HepG2 (cell line): ENCODE results near the gene STX4. TPM values are rescaled to one million over a fixed set of nuclear protein-coding genes. Genes with fewer than 3 reads are reported as not detected.

ENCODE experiments used
- ATAC-seq: fragments of 200-7000 bp; cut with Tn5 transposase; 3 replicates; pipeline ENCODE4 v1.9.1; 2020; ENCODE audit warnings: mild to moderate bottlenecking, moderate library complexity
- BruUV-seq: library from RNA; stranded (reverse); fragments of 400-500 nt; replicated peaks from 2 replicates; lab custom pipeline; 2021; lab: Mats Ljungman, UMichigan
- CTCF ChIA-PET: fragments of 300-600 bp; formaldehyde crosslinking; extraction: SDS; loops from one replicate; lab custom pipeline; 2021; ENCODE audit warnings: low total read pairs, inconsistent platforms, low intra/inter-chr PET ratio; lab: Yijun Ruan, JAX
- POLR2A ChIA-PET: fragments of 350-600 bp; sonication (Branson Sonifier 250); formaldehyde crosslinking; loops from one replicate; lab custom pipeline; 2020; ENCODE audit warnings: antibody characterized with exemption, inconsistent platforms; lab: Yijun Ruan, JAX
- DNase-seq: peaks from one replicate; pipeline ENCODE4 v3.0.0-alpha.2; 2015; ENCODE audit warnings: low spot score
- FAIRE-seq: peaks from 3 replicates; lab custom pipeline; 2011; peaks lifted over from hg19 to GRCh38; lab: Jason Lieb, UNC
- H2AFZ ChIP-seq: one replicate; pipeline ENCODE4 v1.6.1; 2011; ENCODE audit warnings: low read length, inconsistent platforms
- H3K27ac ChIP-seq: fragments of 300-600 bp; 3 replicates; pipeline ENCODE4 v1.8.0; 2011; ENCODE audit warnings: mixed run types, mild to moderate bottlenecking, mixed read lengths, low read length, inconsistent platforms; ENCODE audit not compliant: insufficient read depth; ENCODE audit errors: extremely low read length
- H3K27me3 ChIP-seq, 2 experiments: fragments of 200-600 bp in 1 of 2; 2 replicates in 1 of 2; 3 replicates in 1 of 2; pipeline versions ENCODE4 v1.6.0 to v1.8.0; 2011; ENCODE audit warnings: low read length in 2 of 2, mild to moderate bottlenecking in 2 of 2, moderate library complexity in 2 of 2, inconsistent platforms in 1 of 2; ENCODE audit not compliant: insufficient read depth in 2 of 2, control insufficient read depth in 1 of 2
- H3K36me3 ChIP-seq, 2 experiments: fragments of 200-600 bp in 1 of 2; replicated peaks in 1 of 2; 2 replicates in 1 of 2; 3 replicates in 1 of 2; pipeline versions ENCODE4 v1.5.1 to v1.8.0; 2011; ENCODE audit warnings: low read length in 2 of 2, inconsistent platforms in 1 of 2; ENCODE audit not compliant: insufficient read depth in 2 of 2, control insufficient read depth in 1 of 2
- H3K4me1 ChIP-seq: 2 replicates; pipeline ENCODE4 v1.5.1; 2012; ENCODE audit warnings: low read length, inconsistent platforms; ENCODE audit not compliant: insufficient read depth
- H3K4me2 ChIP-seq: 2 replicates; pipeline ENCODE4 v1.6.0; 2011; ENCODE audit warnings: low read depth, low read length, inconsistent platforms
- H3K4me3 ChIP-seq, 3 experiments: fragments of 200-600 bp in 1 of 3; sonication (generic), shearing (Covaris generic) in 1 of 3; replicated peaks in 1 of 3; 2 replicates each; pipeline ENCODE4 v1.5.1; 2011 to 2016; ENCODE audit warnings: low read length in 3 of 3, inconsistent platforms in 2 of 3, low read depth in 2 of 3, mild to moderate bottlenecking in 2 of 3, control low read depth in 1 of 3, mixed read lengths in 1 of 3; ENCODE audit not compliant: insufficient read depth in 1 of 3
- H3K79me2 ChIP-seq: one replicate; pipeline ENCODE4 v1.6.1; 2011; ENCODE audit warnings: low read length, inconsistent platforms; ENCODE audit not compliant: insufficient read depth
- H3K9ac ChIP-seq: 2 replicates; pipeline ENCODE4 v1.6.0; 2011; ENCODE audit warnings: mild to moderate bottlenecking, low read depth, low read length, inconsistent platforms; ENCODE audit not compliant: insufficient read depth
- H3K9me3 ChIP-seq: 2 replicates; pipeline ENCODE4 v1.5.1; 2012; ENCODE audit warnings: mild to moderate bottlenecking, low read length
- H4K20me1 ChIP-seq: 2 replicates; pipeline ENCODE4 v1.6.0; 2011; ENCODE audit warnings: inconsistent platforms, mild to moderate bottlenecking, low read length, moderate library complexity; ENCODE audit not compliant: insufficient read depth
- ARNT2 ChIP-seq: sonication (generic); formaldehyde crosslinking; IDR thresholded peaks from 2 replicates; pipeline ENCODE4 v1.8.0; 2022; ENCODE audit warnings: mild to moderate bottlenecking, low read depth, missing genetic modification reagents, moderate library complexity
- E2F1 ChIP-seq: sonication (generic); formaldehyde crosslinking; IDR thresholded peaks from 2 replicates; pipeline ENCODE4 v1.5.0; 2020; ENCODE audit warnings: missing genetic modification reagents
- POLR2AphosphoS5 ChIP-seq: IDR thresholded peaks from 2 replicates; pipeline ENCODE4 v1.6.1; 2012; ENCODE audit warnings: low read depth, low read length
- PRPF4 ChIP-seq: fragments of 200-400 bp; formaldehyde crosslinking; IDR thresholded peaks from 2 replicates; pipeline ENCODE4 v1.6.1; 2016; ENCODE audit warnings: low read length, low read depth; ENCODE audit not compliant: poor library complexity, severe bottlenecking
- SP140L ChIP-seq: sonication (generic); formaldehyde crosslinking; IDR thresholded peaks from 2 replicates; pipeline ENCODE4 v1.4.0; 2020; ENCODE audit warnings: missing genetic modification reagents, borderline replicate concordance
- ZNF124 ChIP-seq: sonication (generic); formaldehyde crosslinking; IDR thresholded peaks from 2 replicates; pipeline ENCODE4 v1.4.0; 2020; ENCODE audit warnings: missing genetic modification reagents
- ZNF644 ChIP-seq: IDR thresholded peaks from 2 replicates; pipeline ENCODE4 v1.6.1; 2016; ENCODE audit warnings: low read depth
- WGBS: methylation state at CpG from one replicate; pipeline ENCODE4 v1.1.6; 2017; ENCODE audit warnings: low lambda C conversion rate; 5-methylcytosine and 5-hydroxymethylcytosine counted together
- in situ Hi-C: cut with HindIII; loops from 2 replicates; pipeline ENCODE4 v1.10.0; 2017; ENCODE audit warnings: low pct_unique_long_range_greater_than_20kb; ENCODE audit not compliant: extremely low pct_ligation_motif_present
- intact Hi-C: fragments of 100-400 bp; cut with micrococcal nuclease; formaldehyde crosslinking; loops from one replicate; pipeline ENCODE4 v1.10.0; 2022; ENCODE audit not compliant: unreplicated experiment
- polyA plus RNA-seq, 8 experiments: library from polyadenylated mRNA; depleted of rRNA in 3 of 8; stranded (reverse) in 7 of 8; unstranded in 1 of 8; fragments of >200 nt; fragmentation: Illumina TruSeq in 4 of 8; extraction: Trizol in 4 of 8; gene quantifications; 2 replicates each; pipeline versions ENCODE4 v1.2.1 to v1.2.3, GENCODE V29; 2011 to 2016; ENCODE audit warnings: low read depth in 4 of 8, missing spikeins in 1 of 8, mixed read lengths in 1 of 8; ENCODE audit not compliant: insufficient read depth in 1 of 8
- total RNA-seq, 5 experiments: library from RNA; depleted of rRNA; stranded (reverse); fragments of >200 nt; fragmentation: Illumina TruSeq; extraction: Trizol; gene quantifications; 2 replicates each; pipeline ENCODE4 v1.2.3, GENCODE V29; 2016; ENCODE audit warnings: low read depth in 1 of 5
- TF ChIP-seq, protein P1 (sequence below): sonication (generic); formaldehyde crosslinking; IDR thresholded peaks from 2 replicates; pipeline ENCODE4 v1.5.0; 2020; ENCODE audit warnings: missing genetic modification reagents

Gene STX4
- total and polyA plus RNA-seq, 2 of the 13 experiments (the other 11 are each of a cell fraction or from before 2014, with no cell fraction given): 29.2 to 34.6 TPM

DNA sequence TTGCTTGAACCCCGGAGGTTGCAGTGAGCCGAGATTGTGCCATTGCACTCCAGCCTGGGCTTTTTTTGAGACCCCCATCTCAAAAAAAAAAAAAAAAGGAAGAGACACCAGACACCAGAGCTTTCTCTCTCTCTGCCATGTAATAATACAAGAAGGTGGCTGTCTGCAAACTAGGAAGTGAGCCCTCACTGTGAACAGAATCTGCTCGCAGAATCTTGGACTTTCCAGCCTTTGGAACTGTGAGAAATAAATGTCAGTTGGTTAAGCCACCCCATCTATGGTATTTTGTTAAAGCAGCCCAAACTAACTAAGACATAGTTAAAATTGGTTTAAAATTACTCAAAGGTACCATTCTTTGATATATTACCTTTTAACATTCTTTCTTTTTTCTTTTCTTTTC is 12.8 kb upstream of the STX4 start:
- intact Hi-C loops: no loop called here
- POLR2A ChIA-PET: interaction anchor here (0.9 to 5.8 kb wide), 3 partner anchors 18 to 71 kb away, joined by 3 to 41 read pairs (median 3); no protein-coding TSS in a partner anchor

More for the DNA sequence above, 12.8 kb upstream of the STX4 start:
- Histone ChIP-seq H3K79me2 (no peaks in the 10 kb centered on the region), H3K4me2 (no peak overlapping the region), H3K9ac (no peak overlapping the region), H3K36me3 (no peaks in the 10 kb centered on the region), H3K27ac (no peak overlapping the region), H2AFZ (no peak overlapping the region), H3K4me1 (peaks cover 51% of the 10 kb centered on the region), H3K4me3 (no peak overlapping the region), H3K9me3 (no peaks in the 10 kb centered on the region), H3K27me3 (peaks cover 0 to 2% of the 10 kb centered on the region in 2 experiments; a peak in 1 of 5 replicates), H4K20me1 (no peaks in the 10 kb centered on the region)
- ATAC-seq (no peak), DNase-seq (no peak), FAIRE-seq (no peak)
- CTCF ChIA-PET: no interaction called here
- BruUV-seq: no TSS peak
- WGBS: 55% methylated on average over 3 of the region's 3 CpGs
- TF ChIP-seq E2F1 (CRISPR knock-in tag) (no peak), ARNT2 (no peak), SP140L (CRISPR knock-in tag) (no peak), ZNF124 (CRISPR knock-in tag) (no peak), POLR2AphosphoS5 (no peak), PRPF4 (no peak), ZNF644 (CRISPR knock-in tag) (no peak)
- TF ChIP-seq, protein P1, sequence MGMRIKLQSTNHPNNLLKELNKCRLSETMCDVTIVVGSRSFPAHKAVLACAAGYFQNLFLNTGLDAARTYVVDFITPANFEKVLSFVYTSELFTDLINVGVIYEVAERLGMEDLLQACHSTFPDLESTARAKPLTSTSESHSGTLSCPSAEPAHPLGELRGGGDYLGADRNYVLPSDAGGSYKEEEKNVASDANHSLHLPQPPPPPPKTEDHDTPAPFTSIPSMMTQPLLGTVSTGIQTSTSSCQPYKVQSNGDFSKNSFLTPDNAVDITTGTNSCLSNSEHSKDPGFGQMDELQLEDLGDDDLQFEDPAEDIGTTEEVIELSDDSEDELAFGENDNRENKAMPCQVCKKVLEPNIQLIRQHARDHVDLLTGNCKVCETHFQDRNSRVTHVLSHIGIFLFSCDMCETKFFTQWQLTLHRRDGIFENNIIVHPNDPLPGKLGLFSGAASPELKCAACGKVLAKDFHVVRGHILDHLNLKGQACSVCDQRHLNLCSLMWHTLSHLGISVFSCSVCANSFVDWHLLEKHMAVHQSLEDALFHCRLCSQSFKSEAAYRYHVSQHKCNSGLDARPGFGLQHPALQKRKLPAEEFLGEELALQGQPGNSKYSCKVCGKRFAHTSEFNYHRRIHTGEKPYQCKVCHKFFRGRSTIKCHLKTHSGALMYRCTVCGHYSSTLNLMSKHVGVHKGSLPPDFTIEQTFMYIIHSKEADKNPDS: no peak
- in situ Hi-C loops: no loop called here
